ENCODE results near the gene FADD.
"Not testable (repeated sequence)": the region's sequence is repeated elsewhere in the genome, so short reads cannot be mapped to it uniquely, and the experiment has no call there.

FADD gene

GRCh38 chr11:70205049-70205725 is 2.1 kb downstream of the FADD start:
- no peak for DNase-seq (ENCODE audit: low read depth in 2 of 2)

GRCh38 chr11:70205766-70206165 is 2.7 kb downstream of the FADD start:
- no peak for DNase-seq (ENCODE audit: low read depth in 2 of 2)

- DNase-seq (ENCODE audit: low read depth in 2 of 2): no peak
Observed at GRCh38 chr11:70206226-70206981, 3.3 kb downstream of the FADD start.

GRCh38 chr11:70206982-70207376 is 3.9 kb downstream of the FADD start:
- DNase-seq (ENCODE audit: low read depth in 2 of 2): no peak

GRCh38 chr11:70207531-70208131 is 4.5 kb downstream of the FADD start:
- DNase-seq (ENCODE audit: low read depth in 2 of 2): no peak

- no peak for DNase-seq (ENCODE audit: low read depth in 2 of 2)
Observed at GRCh38 chr11:70209391-70209912, 6.4 kb downstream of the FADD start.

- no peak for DNase-seq (ENCODE audit: low read depth in 2 of 2)
Observed at GRCh38 chr11:70210051-70210501, 7.0 kb downstream of the FADD start.

- no peak for DNase-seq (ENCODE audit: low read depth in 2 of 2)
Observed at GRCh38 chr11:70210530-70210929, 7.4 kb downstream of the FADD start.

- no peak for DNase-seq (ENCODE audit: low read depth in 2 of 2)
Observed at GRCh38 chr11:70212227-70212811, 9.2 kb downstream of the FADD start.

- DNase-seq (ENCODE audit: low read depth in 2 of 2): not testable (repeated sequence)
Observed at GRCh38 chr11:70217388-70217787, 14.3 kb downstream of the FADD start.

- not testable (repeated sequence) for DNase-seq (ENCODE audit: low read depth in 2 of 2)
Observed at GRCh38 chr11:70218076-70218475, 15.0 kb downstream of the FADD start.

GRCh38 chr11:70220136-70220535 is 17.0 kb downstream of the FADD start:
- no peak for DNase-seq (ENCODE audit: low read depth in 2 of 2)

GRCh38 chr11:70220920-70221319 is 17.8 kb downstream of the FADD start:
- DNase-seq (ENCODE audit: low read depth in 2 of 2): no peak

- DNase-seq (ENCODE audit: low read depth in 2 of 2): no peak
Observed at GRCh38 chr11:70225681-70226177, 22.6 kb downstream of the FADD start.

GRCh38 chr11:70226183-70226582 is 23.1 kb downstream of the FADD start:
- no peak for DNase-seq (ENCODE audit: low read depth in 2 of 2)

GRCh38 chr11:70226967-70227366 is 23.9 kb downstream of the FADD start:
- no peak for DNase-seq (ENCODE audit: low read depth in 2 of 2)

- no peak for DNase-seq (ENCODE audit: low read depth in 2 of 2)
Observed at GRCh38 chr11:70229737-70230136, 26.6 kb downstream of the FADD start.

- no peak for DNase-seq (ENCODE audit: low read depth in 2 of 2)
Observed at GRCh38 chr11:70230151-70230839, 27.2 kb downstream of the FADD start.

GRCh38 chr11:70230840-70231710 is 28.0 kb downstream of the FADD start:
- no peak for DNase-seq (ENCODE audit: low read depth in 2 of 2)

- no peak for DNase-seq (ENCODE audit: low read depth in 2 of 2)
Observed at GRCh38 chr11:70233034-70233433, 29.9 kb downstream of the FADD start.

Data from stimulated activated CD4-positive, alpha-beta T cell treated with anti-CD3 and anti-CD28 coated beads, Interleukin-4, amount 100 ng/mL, for 48 hours (primary cell).